K562 (cell line): Measurements from ENCODE around the gene BDP1. TPM values are rescaled to one million over a fixed set of nuclear protein-coding genes. Genes with fewer than 3 reads are reported as not detected.

Experiments used
- ATAC-seq: fragments of 200-7000 bp; cut with Tn5 transposase; 3 replicates; pipeline ENCODE4 v1.9.1; 2020; ENCODE audit warnings: moderate library complexity
- BruUV-seq: library from RNA; stranded (reverse); fragments of 400-500 nt; replicated peaks from 2 replicates; lab custom pipeline; 2021; lab: Mats Ljungman, UMichigan
- CTCF ChIA-PET: fragments of 300-600 bp; formaldehyde crosslinking; extraction: SDS; loops from one replicate; lab custom pipeline; 2021; ENCODE audit warnings: low intra/inter-chr PET ratio; lab: Yijun Ruan, JAX
- POLR2A ChIA-PET: fragments of 300-600, 350-650 bp; sonication (Branson Sonifier 250); formaldehyde crosslinking; extraction: SDS; loops from one replicate; lab custom pipeline; 2021; ENCODE audit warnings: antibody characterized with exemption, inconsistent platforms; lab: Yijun Ruan, JAX
- DNase-seq, 4 experiments: peaks; one replicate each; pipeline versions ENCODE4 v3.0.0 to v3.0.0-alpha.2; 2011 to 2018; ENCODE audit warnings: low spot score in 3 of 4, mixed read lengths in 3 of 4; ENCODE audit errors: extremely low read depth in 1 of 4
- FAIRE-seq: peaks from 2 replicates; lab custom pipeline; 2011; peaks lifted over from hg19 to GRCh38; lab: Jason Lieb, UNC
- H2AFZ ChIP-seq: 2 replicates; pipeline ENCODE4 v1.6.0; 2011; ENCODE audit warnings: low read depth, low read length, control low read depth, inconsistent platforms
- H3K27ac ChIP-seq: fragments of 200-600 bp; 3 replicates; pipeline ENCODE4 v1.8.0; 2011; ENCODE audit warnings: low read depth, mild to moderate bottlenecking, control low read depth, inconsistent platforms, low read length, moderate library complexity, mixed read lengths; ENCODE audit errors: extremely low read depth
- H3K27me3 ChIP-seq, 2 experiments: fragments of 300-600 bp in 1 of 2; 2 replicates in 1 of 2; 3 replicates in 1 of 2; pipeline versions ENCODE4 v1.6.0 to v1.8.0; 2011; ENCODE audit warnings: inconsistent platforms in 2 of 2, low read length in 2 of 2, mild to moderate bottlenecking in 1 of 2, mixed read lengths in 1 of 2, moderate library complexity in 1 of 2; ENCODE audit not compliant: control insufficient read depth in 2 of 2, insufficient read depth in 2 of 2
- H3K36me3 ChIP-seq: fragments of 300-600 bp; 3 replicates; pipeline ENCODE4 v1.8.0; 2011; ENCODE audit warnings: mild to moderate bottlenecking, low read length, inconsistent platforms; ENCODE audit not compliant: control insufficient read depth, insufficient read depth
- H3K4me1 ChIP-seq, 2 experiments: fragments of 200-600 bp in 1 of 2; replicated peaks in 1 of 2; 2 replicates in 1 of 2; 3 replicates in 1 of 2; pipeline versions ENCODE4 v1.5.1 to v1.8.0; 2011; ENCODE audit warnings: inconsistent platforms in 2 of 2, low read length in 2 of 2, mild to moderate bottlenecking in 1 of 2, mixed read lengths in 1 of 2, moderate library complexity in 1 of 2; ENCODE audit not compliant: control insufficient read depth in 2 of 2, insufficient read depth in 2 of 2
- H3K4me2 ChIP-seq: 2 replicates; pipeline ENCODE4 v1.6.1; 2011; ENCODE audit warnings: low read length, control low read depth, inconsistent platforms, mixed read lengths; ENCODE audit not compliant: insufficient read depth
- H3K4me3 ChIP-seq: fragments of 200-600 bp; sonication (generic), shearing (Covaris generic); 2 replicates; pipeline ENCODE4 v1.5.1; 2016; ENCODE audit warnings: control low read depth, inconsistent platforms
- H3K79me2 ChIP-seq: fragments of 200-600 bp; 3 replicates; pipeline ENCODE4 v1.8.0; 2011; ENCODE audit warnings: low read length, inconsistent platforms; ENCODE audit not compliant: control insufficient read depth, insufficient read depth
- H3K9ac ChIP-seq, 2 experiments: 2 replicates each; pipeline versions ENCODE4 v1.6.0 to v1.6.1; 2011; ENCODE audit warnings: low read depth in 2 of 2, low read length in 2 of 2, control low read depth in 1 of 2, inconsistent platforms in 1 of 2, mild to moderate bottlenecking in 1 of 2, mixed read lengths in 1 of 2; ENCODE audit not compliant: insufficient read depth in 1 of 2
- H3K9me1 ChIP-seq: one replicate; pipeline ENCODE4 v1.6.0; 2011; ENCODE audit warnings: inconsistent platforms, mild to moderate bottlenecking, low read length, moderate library complexity; ENCODE audit not compliant: control insufficient read depth, insufficient read depth
- H3K9me3 ChIP-seq: replicated peaks from 2 replicates; pipeline ENCODE4 v1.5.1; 2011; ENCODE audit warnings: low read depth, low read length, inconsistent platforms; ENCODE audit not compliant: control insufficient read depth, insufficient read depth
- H4K20me1 ChIP-seq: replicated peaks from 2 replicates; pipeline ENCODE4 v1.6.1; 2011; ENCODE audit warnings: low read length, inconsistent platforms, mixed read lengths; ENCODE audit not compliant: control insufficient read depth, insufficient read depth
- C11orf30 ChIP-seq: fragments of 450-650 bp; IDR thresholded peaks from 2 replicates; pipeline ENCODE4 v1.6.1; 2016; ENCODE audit warnings: low read depth, mild to moderate bottlenecking
- MAFF ChIP-seq: IDR thresholded peaks from 2 replicates; pipeline ENCODE4 v1.6.1; 2012; ENCODE audit warnings: low read length, improper control_type of control experiment
- MAFG ChIP-seq: fragments of 450-650 bp; conservative IDR thresholded peaks from 2 replicates; pipeline ENCODE4 v1.6.1; 2016; ENCODE audit warnings: missing genetic modification characterization, missing compliant biosample characterization
- MAFK ChIP-seq: IDR thresholded peaks from 2 replicates; pipeline ENCODE4 v1.6.1; 2011; ENCODE audit warnings: low read length, improper control_type of control experiment
- ZNF316 ChIP-seq: fragments of 450-650 bp; IDR thresholded peaks from 2 replicates; pipeline ENCODE4 v1.6.1; 2016
- in situ Hi-C: fragments of 300-500 bp; cut with MboI; formaldehyde crosslinking; loops from 4 replicates; pipeline ENCODE4 v1.15.0; 2018; ENCODE audit warnings: inconsistent platforms, mixed read lengths
- intact Hi-C: fragments of 100-400 bp; cut with micrococcal nuclease; formaldehyde crosslinking; loops from 2 replicates; pipeline ENCODE4 v1.14.2; 2022
- polyA plus RNA-seq, 8 experiments: library from polyadenylated mRNA; depleted of rRNA in 4 of 8; stranded (reverse) in 5 of 8; unstranded in 3 of 8; fragments of >200 nt; fragmentation: Nextera tagmentation in 2 of 8; fragmentation: Illumina TruSeq in 1 of 8; extraction: Ambion mirVana in 2 of 8; extraction: Trizol in 1 of 8; gene quantifications; 2 replicates each; pipeline versions ENCODE4 v1.2.1 to v1.2.3, GENCODE V29; 2011 to 2014; ENCODE audit warnings: inconsistent platforms in 1 of 8, missing spikeins in 1 of 8
- total RNA-seq, 7 experiments: library from RNA; depleted of rRNA in 6 of 7; stranded (reverse); fragments of >200 nt in 6 of 7; fragmentation: Illumina TruSeq in 2 of 7; extraction: Trizol in 2 of 7; gene quantifications; 2 replicates each; pipeline versions ENCODE4 v1.2.1 to v1.2.3, GENCODE V29; 2011 to 2021; ENCODE audit warnings: low replicate concordance in 1 of 7
- TF ChIP-seq, protein P1 (sequence below): sonication (generic); formaldehyde crosslinking; IDR thresholded peaks from 2 replicates; pipeline ENCODE4 v1.8.0; 2023; ENCODE audit warnings: mild to moderate bottlenecking, missing genetic modification reagents

The BDP1 gene
- total and polyA plus RNA-seq, 9 of the 15 experiments (the other 6 are each of a cell fraction or from before 2014, with no cell fraction given): 6.9 to 47.3 (median 23.9) TPM

DNA sequence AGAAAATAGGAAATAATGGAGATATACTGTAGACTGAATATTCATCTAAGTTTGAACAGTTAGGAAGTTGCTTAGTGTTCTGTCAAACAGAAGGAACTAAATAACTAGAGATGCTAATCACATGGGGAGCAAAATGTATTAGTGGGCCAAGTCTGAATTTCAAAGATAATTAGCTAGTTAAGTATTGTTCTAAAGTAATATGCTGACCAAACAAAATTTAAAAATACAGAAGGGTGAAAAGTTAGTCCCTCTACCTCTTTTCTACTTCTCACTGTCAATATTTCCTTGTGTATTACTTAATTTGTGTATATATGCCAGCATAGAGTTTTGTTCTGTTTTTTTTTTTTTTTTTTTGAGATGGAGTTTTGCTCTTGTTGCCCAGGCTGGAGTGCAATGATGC lies 135.6 kb downstream of the BDP1 start:
- H3K27me3 ChIP-seq: no peaks in the 10 kb centered on the region
- in situ Hi-C loops (no loop called here), intact Hi-C loops (no loop called here)
- no peak overlapping the region for H3K4me2 ChIP-seq
- no peaks in the 10 kb centered on the region for H3K9me1 ChIP-seq
- H3K27ac ChIP-seq: no peak overlapping the region
- H4K20me1 ChIP-seq: no peaks in the 10 kb centered on the region
- TF ChIP-seq, protein P1, sequence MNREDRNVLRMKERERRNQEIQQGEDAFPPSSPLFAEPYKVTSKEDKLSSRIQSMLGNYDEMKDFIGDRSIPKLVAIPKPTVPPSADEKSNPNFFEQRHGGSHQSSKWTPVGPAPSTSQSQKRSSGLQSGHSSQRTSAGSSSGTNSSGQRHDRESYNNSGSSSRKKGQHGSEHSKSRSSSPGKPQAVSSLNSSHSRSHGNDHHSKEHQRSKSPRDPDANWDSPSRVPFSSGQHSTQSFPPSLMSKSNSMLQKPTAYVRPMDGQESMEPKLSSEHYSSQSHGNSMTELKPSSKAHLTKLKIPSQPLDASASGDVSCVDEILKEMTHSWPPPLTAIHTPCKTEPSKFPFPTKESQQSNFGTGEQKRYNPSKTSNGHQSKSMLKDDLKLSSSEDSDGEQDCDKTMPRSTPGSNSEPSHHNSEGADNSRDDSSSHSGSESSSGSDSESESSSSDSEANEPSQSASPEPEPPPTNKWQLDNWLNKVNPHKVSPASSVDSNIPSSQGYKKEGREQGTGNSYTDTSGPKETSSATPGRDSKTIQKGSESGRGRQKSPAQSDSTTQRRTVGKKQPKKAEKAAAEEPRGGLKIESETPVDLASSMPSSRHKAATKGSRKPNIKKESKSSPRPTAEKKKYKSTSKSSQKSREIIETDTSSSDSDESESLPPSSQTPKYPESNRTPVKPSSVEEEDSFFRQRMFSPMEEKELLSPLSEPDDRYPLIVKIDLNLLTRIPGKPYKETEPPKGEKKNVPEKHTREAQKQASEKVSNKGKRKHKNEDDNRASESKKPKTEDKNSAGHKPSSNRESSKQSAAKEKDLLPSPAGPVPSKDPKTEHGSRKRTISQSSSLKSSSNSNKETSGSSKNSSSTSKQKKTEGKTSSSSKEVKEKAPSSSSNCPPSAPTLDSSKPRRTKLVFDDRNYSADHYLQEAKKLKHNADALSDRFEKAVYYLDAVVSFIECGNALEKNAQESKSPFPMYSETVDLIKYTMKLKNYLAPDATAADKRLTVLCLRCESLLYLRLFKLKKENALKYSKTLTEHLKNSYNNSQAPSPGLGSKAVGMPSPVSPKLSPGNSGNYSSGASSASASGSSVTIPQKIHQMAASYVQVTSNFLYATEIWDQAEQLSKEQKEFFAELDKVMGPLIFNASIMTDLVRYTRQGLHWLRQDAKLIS: no peak
- peak; percentile 82 for TF ChIP-seq MAFK
- peak; percentile 85 for TF ChIP-seq MAFG (tag)
- TF ChIP-seq C11orf30: peak; percentile 91
- peak; percentile 89 for TF ChIP-seq MAFF
- peak; percentile 97 for TF ChIP-seq ZNF316
- peaks cover 8% of the 10 kb centered on the region in 2 experiments; a peak in 4 of 5 replicates for H3K4me1 ChIP-seq
- peaks cover 14% of the 10 kb centered on the region; the same call in 2 of the 3 replicates for H3K36me3 ChIP-seq
- ATAC-seq (no peak), DNase-seq (no peak), FAIRE-seq (no peak)
- H3K9ac ChIP-seq: no peak overlapping the region
- no peak overlapping the region for H3K4me3 ChIP-seq
- no peaks in the 10 kb centered on the region for H3K9me3 ChIP-seq
- no TSS peak for BruUV-seq
- no peak overlapping the region for H2AFZ ChIP-seq
- ChIA-PET CTCF (no interaction called here), POLR2A (interaction anchor here (1.2 to 2.5 kb wide), 2 partner anchors 10 to 22 kb away, joined by 4 to 7 read pairs; no protein-coding TSS in a partner anchor)
- H3K79me2 ChIP-seq: peaks cover 40% of the 10 kb centered on the region
